GM12892 (cell line): ENCODE measurements around the gene THOC5.

Experiments used
- POLR2A ChIP-seq: IDR thresholded peaks from 2 replicates; pipeline ENCODE4 v1.6.1; 2011; ENCODE audit warnings: low read depth, low read length, control low read depth
- POLR2AphosphoS5 ChIP-seq: IDR thresholded peaks from 2 replicates; pipeline ENCODE4 v1.6.1; 2011; ENCODE audit warnings: low read depth, low read length, control low read depth

GRCh38 chr22:29473001-29473400, 80.6 kb downstream of the THOC5 start:
- no peak for TF ChIP-seq POLR2A
- no peak for TF ChIP-seq POLR2AphosphoS5
